Subcutaneous adipose tissue (tissue), 4 donors: ENCODE measurements around the gene HCCS. TPM values are rescaled to one million over a fixed set of nuclear protein-coding genes. Genes with fewer than 3 reads are reported as not detected.

Experiments
- total RNA-seq, 4 donors: library from RNA; depleted of rRNA; stranded (reverse); fragments of >200 nt; gene quantifications; one replicate each; pipeline ENCODE4 v1.1.0, GENCODE V29; 2016
- TF ChIP-seq, protein P1 (sequence below): fragments of 450-650 bp; IDR thresholded peaks from one replicate; pipeline ENCODE4 v1.5.1; 2016; ENCODE audit warnings: low read depth, mild to moderate bottlenecking, control low read depth, antibody characterized with exemption, moderate library complexity

Gene HCCS
- total RNA-seq, 4 donors from 2014 or later: 8.5 to 10.6 (median 9.0) TPM

DNA sequence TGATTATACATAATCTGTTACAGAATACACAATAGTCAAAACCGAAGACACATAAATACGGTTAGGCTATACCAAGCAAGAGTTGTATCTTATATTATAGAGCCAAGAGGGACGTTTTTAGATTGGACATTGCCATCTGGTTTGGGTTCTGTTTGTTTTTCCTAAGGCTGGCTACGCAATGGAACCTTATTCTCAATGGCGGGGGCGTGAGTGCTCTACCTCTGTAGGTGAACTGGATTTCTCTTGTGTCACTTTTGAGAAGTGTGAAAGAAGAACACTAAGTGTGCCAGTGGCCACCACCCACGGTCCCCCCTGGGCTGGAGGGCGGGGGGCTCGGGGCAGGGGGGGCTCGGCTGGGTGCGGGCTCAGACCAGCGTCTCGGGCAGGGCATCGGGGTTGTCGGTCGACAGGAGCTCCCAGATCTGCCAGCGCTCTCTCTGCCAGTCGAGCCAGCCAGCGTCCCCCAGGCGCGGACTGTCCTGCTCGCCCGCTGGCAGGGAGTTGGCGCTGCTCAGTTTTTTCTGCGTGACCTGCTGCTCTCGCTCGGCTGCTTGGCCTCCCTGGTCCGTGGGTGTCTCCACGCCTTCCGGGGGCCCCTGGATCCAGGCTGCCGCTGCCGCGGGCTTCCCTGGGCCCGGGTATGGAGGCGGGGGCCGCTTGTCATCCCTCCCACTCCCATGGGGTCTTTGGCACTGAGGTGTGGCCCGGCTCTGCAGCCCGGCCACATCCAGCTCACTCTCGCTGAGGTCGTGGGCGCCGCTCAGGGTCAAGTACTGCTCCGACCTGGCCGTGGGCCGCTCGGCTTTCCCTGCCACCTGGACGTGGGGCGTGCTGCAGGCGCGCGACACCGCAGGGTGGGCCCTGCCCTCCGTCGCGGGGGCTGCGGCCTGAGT lies 27.6 kb downstream of the HCCS start:
- TF ChIP-seq, protein P1, sequence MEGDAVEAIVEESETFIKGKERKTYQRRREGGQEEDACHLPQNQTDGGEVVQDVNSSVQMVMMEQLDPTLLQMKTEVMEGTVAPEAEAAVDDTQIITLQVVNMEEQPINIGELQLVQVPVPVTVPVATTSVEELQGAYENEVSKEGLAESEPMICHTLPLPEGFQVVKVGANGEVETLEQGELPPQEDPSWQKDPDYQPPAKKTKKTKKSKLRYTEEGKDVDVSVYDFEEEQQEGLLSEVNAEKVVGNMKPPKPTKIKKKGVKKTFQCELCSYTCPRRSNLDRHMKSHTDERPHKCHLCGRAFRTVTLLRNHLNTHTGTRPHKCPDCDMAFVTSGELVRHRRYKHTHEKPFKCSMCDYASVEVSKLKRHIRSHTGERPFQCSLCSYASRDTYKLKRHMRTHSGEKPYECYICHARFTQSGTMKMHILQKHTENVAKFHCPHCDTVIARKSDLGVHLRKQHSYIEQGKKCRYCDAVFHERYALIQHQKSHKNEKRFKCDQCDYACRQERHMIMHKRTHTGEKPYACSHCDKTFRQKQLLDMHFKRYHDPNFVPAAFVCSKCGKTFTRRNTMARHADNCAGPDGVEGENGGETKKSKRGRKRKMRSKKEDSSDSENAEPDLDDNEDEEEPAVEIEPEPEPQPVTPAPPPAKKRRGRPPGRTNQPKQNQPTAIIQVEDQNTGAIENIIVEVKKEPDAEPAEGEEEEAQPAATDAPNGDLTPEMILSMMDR: no peak

GRCh38 chrX:11143931-11144678 lies 33.0 kb downstream of the HCCS start:
- TF ChIP-seq, protein P1: no peak

DNA sequence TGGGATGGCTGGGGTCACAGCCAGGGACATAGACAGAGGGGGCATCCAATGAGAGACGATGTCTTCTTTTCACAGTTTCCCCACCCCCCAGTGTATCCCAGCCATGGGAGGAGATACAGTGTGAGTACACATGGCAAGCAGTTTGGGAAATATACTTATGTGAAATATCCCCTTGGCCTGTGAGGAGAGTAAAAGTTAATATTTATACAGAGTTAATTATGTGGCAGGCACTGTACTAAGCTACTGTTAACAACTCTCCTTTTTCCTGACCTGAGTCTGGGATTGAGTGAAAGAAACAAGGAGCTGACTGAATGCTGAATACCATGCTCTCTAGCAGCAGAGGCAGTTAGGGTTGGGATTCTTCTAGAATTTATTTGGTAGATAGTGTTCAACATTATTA lies 35.3 kb downstream of the HCCS start:
- TF ChIP-seq, protein P1: no peak

- TF ChIP-seq, protein P1: no peak
These were observed 37.3 kb downstream of the HCCS start for GRCh38 chrX:11148401-11148800.

DNA sequence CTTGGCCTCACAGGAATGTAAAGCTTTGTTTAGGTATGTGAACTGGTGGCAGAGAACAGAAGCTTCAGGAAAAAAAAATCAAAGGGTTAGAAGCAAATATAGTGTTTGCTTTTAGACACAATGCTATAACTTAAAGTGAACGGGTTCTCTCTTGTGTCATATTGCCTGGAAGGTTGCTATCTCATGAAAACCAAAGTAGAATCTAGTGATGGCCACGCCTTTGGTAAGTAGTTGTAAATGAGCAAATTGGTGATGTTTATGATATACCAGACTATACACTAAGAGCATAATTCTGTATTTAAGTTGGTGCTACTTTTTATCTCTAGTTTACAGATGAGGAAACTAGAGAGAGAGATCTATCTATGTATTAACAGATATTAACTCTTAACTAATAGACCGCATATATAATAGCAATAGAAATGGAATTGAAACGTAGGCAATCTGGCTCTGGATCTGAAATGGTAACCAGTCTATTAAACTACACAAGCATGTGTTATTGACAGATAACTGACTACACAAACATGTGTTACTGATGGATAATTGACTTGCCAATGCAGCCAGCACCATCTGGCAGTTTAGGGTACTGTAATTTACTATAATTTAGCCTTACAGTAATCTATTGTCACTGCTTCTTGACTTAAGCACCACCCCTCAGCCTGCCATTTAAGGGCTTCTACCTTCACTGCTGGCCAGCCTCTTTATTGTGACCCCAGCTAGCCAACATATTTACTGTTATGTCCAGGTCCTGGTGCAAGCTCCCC lies 40.8 kb downstream of the HCCS start:
- TF ChIP-seq, protein P1: no peak

GRCh38 chrX:11159149-11159548 lies 48.0 kb downstream of the HCCS start:
- TF ChIP-seq, protein P1: no peak
